NCI-H774 (cell line): Measurements from ENCODE around the gene KRT23.

Experiments used
- DNase-seq: peaks from one replicate; lab custom pipeline; 2025; lab: John Stamatoyannopoulos, UW

Gene KRT23

GRCh38 chr17:40909351-40909750 is 28.1 kb downstream of the KRT23 start:
- DNase-seq: peak; percentile 96

GRCh38 chr17:40906613-40907012 is 30.8 kb downstream of the KRT23 start:
- no peak for DNase-seq

GRCh38 chr17:40905370-40905769 is 32.1 kb downstream of the KRT23 start:
- DNase-seq: no peak

GRCh38 chr17:40903129-40903847 is 34.2 kb downstream of the KRT23 start:
- peak; percentile 62 for DNase-seq

- no peak for DNase-seq
These were observed 34.9 kb downstream of the KRT23 start for GRCh38 chr17:40902498-40902897.

GRCh38 chr17:40901981-40902474 is 35.4 kb downstream of the KRT23 start:
- peak; percentile 57 for DNase-seq

- DNase-seq: no peak
These were observed 36.6 kb downstream of the KRT23 start for GRCh38 chr17:40900809-40901356.

- no peak for DNase-seq
These were observed 40.5 kb downstream of the KRT23 start for GRCh38 chr17:40896916-40897455.

GRCh38 chr17:40895106-40895730 is 42.2 kb downstream of the KRT23 start:
- no peak for DNase-seq

- no peak for DNase-seq
These were observed 49.2 kb downstream of the KRT23 start for GRCh38 chr17:40888196-40888720.

- DNase-seq: peak; percentile 66
These were observed 51.4 kb downstream of the KRT23 start for GRCh38 chr17:40886090-40886489.

GRCh38 chr17:40884708-40885512 is 52.5 kb downstream of the KRT23 start, which contains the start of gene KRT20:
KRT20 (minus strand) TSS chr17:40885242; CDS start chr17:40885185, 57 bp downstream.
- peak; percentile 47 for DNase-seq

- DNase-seq: no peak
These were observed 53.7 kb downstream of the KRT23 start for GRCh38 chr17:40883626-40884334.

- no peak for DNase-seq
These were observed 54.4 kb downstream of the KRT23 start for GRCh38 chr17:40883031-40883430.

GRCh38 chr17:40879026-40879425 is 58.4 kb downstream of the KRT23 start:
- DNase-seq: no peak

GRCh38 chr17:40878044-40878443 is 59.4 kb downstream of the KRT23 start:
- DNase-seq: no peak

- no peak for DNase-seq
These were observed 63.6 kb downstream of the KRT23 start for GRCh38 chr17:40873801-40874200.

- DNase-seq: no peak
These were observed 64.2 kb downstream of the KRT23 start for GRCh38 chr17:40873255-40873654.
